OCI-LY3 (cell line): Measurements from ENCODE around the gene MTCL1.

ENCODE experiments used
- H2AFZ ChIP-seq: fragments of 200-600, 300-600 bp; shearing (Covaris generic); 2 replicates; pipeline ENCODE4 v1.6.0; 2014; ENCODE audit warnings: antibody characterized with exemption, low read depth, low read length
- H3K27ac ChIP-seq: fragments of 200-600, 300-600 bp; sonication (generic); 2 replicates; pipeline ENCODE4 v1.5.1; 2014; ENCODE audit warnings: mild to moderate bottlenecking, low read length, moderate library complexity, mixed read lengths
- H3K27me3 ChIP-seq: fragments of 200-600, 300-600 bp; sonication (generic); 2 replicates; pipeline ENCODE4 v1.6.1; 2014; ENCODE audit warnings: low read depth, low read length, mixed read lengths
- H3K36me3 ChIP-seq: fragments of 200-600, 300-600 bp; sonication (generic); replicated peaks from 2 replicates; pipeline ENCODE3; 2014; ENCODE audit warnings: low read depth, low read length, mixed read lengths
- H3K4me1 ChIP-seq: fragments of 300-600, 200-600 bp; sonication (generic); 2 replicates; pipeline ENCODE4 v1.6.1; 2014; ENCODE audit warnings: low read length, mixed read lengths
- H3K4me2 ChIP-seq: fragments of 200-600, 300-600 bp; sonication (generic); 2 replicates; pipeline ENCODE4 v1.6.1; 2014; ENCODE audit warnings: low read length, mixed read lengths
- H3K4me3 ChIP-seq: fragments of 300-600, 200-600 bp; sonication (generic); 2 replicates; pipeline ENCODE4 v1.5.1; 2014; ENCODE audit warnings: antibody characterized with exemption, mild to moderate bottlenecking, low read length, moderate library complexity
- H3K79me2 ChIP-seq: fragments of 300-600, 200-600 bp; shearing (Covaris generic); 2 replicates; pipeline ENCODE4 v1.6.1; 2014; ENCODE audit warnings: mild to moderate bottlenecking, low read length, mixed read lengths
- H3K9ac ChIP-seq: fragments of 300-600, 200-600 bp; shearing (Covaris generic); 2 replicates; pipeline ENCODE4 v1.6.0; 2014; ENCODE audit warnings: mild to moderate bottlenecking, low read length, moderate library complexity
- H3K9me3 ChIP-seq: fragments of 200-600, 300-600 bp; shearing (Covaris generic); 2 replicates; pipeline ENCODE4 v1.6.1; 2014; ENCODE audit warnings: low read length, mixed read lengths; ENCODE audit not compliant: insufficient read depth
- H4K20me1 ChIP-seq: fragments of 200-600, 300-600 bp; sonication (generic); 2 replicates; pipeline ENCODE4 v1.6.1; 2016; ENCODE audit warnings: low read length, mixed read lengths; ENCODE audit not compliant: insufficient read depth
- EZH2phosphoT487 ChIP-seq: fragments of 200-600 bp; shearing (Covaris generic); IDR thresholded peaks from 2 replicates; pipeline ENCODE4 v1.6.1; 2018; ENCODE audit warnings: antibody characterized with exemption, mixed run types, low read depth
- TF ChIP-seq, protein P1 (sequence below): fragments of 200-600, 300-600 bp; sonication (generic); IDR thresholded peaks from 2 replicates; pipeline ENCODE4 v1.5.1; 2014; ENCODE audit warnings: antibody characterized with exemption, low read length, low read depth

MTCL1 gene

DNA sequence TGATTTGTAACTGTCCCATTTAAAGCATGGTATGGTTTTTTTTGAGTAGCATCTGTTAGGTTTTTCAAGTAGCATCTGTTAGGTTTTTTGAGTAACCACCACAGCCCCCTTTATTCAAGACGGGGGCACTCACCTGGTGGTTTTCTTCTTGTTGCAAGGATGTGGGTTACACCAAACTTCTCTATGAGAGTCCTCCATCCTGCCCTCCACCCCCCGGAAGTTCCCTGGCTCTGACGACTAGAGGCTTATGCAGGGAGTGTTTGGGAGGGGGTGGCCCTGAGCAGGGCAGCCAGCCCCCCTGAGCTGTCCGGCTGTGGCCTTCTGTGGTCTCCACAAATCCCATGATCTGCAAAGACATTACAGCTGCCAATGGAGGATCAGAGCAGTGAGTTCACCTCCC, 39.3 kb downstream of the MTCL1 start:
- no peaks in the 10 kb centered on the region for H3K79me2 ChIP-seq
- H3K4me1 ChIP-seq = peaks cover 8% of the 10 kb centered on the region
- H4K20me1 ChIP-seq = no peaks in the 10 kb centered on the region
- H3K4me3 ChIP-seq = no peak overlapping the region
- TF ChIP-seq EZH2phosphoT487 = no peak
- TF ChIP-seq, protein P1, sequence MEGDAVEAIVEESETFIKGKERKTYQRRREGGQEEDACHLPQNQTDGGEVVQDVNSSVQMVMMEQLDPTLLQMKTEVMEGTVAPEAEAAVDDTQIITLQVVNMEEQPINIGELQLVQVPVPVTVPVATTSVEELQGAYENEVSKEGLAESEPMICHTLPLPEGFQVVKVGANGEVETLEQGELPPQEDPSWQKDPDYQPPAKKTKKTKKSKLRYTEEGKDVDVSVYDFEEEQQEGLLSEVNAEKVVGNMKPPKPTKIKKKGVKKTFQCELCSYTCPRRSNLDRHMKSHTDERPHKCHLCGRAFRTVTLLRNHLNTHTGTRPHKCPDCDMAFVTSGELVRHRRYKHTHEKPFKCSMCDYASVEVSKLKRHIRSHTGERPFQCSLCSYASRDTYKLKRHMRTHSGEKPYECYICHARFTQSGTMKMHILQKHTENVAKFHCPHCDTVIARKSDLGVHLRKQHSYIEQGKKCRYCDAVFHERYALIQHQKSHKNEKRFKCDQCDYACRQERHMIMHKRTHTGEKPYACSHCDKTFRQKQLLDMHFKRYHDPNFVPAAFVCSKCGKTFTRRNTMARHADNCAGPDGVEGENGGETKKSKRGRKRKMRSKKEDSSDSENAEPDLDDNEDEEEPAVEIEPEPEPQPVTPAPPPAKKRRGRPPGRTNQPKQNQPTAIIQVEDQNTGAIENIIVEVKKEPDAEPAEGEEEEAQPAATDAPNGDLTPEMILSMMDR = no peak
- no peak overlapping the region for H2AFZ ChIP-seq
- H3K36me3 ChIP-seq = peaks cover 45% of the 10 kb centered on the region
- H3K4me2 ChIP-seq = no peak overlapping the region
- peaks cover 13% of the 10 kb centered on the region for H3K9me3 ChIP-seq
- no peak overlapping the region for H3K9ac ChIP-seq
- H3K27ac ChIP-seq = no peak overlapping the region
- H3K27me3 ChIP-seq = no peaks in the 10 kb centered on the region

DNA sequence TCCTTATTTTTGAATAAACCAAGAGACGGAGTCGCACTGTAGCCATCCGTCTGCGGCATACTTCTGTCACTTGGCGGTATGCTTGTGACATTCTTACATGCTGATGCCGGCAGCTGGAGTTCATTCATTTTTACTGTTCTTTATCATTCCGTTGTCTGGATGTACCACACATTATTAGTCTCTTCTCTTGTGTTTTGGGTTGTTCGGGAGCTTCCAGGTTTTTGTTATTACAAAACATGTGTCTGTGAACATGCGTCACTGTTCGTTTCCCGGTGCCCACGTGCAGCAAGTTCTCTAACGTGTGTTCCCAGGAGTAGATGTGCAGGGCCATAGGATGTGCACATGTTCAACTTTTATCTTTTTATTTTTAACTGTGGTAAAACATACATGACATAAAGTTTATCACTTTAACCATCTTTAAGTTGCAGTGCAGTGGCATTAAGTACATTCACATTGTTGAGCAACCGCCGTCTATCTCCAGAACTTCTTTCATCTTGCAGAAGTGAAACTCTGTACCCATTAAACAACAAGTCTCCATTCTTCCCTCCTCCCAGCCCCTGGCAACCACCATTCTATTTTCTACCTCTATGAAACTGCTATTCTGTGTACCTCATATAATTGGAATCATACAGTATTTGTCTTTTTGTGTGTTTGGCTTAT, 40.1 kb downstream of the MTCL1 start:
- Histone ChIP-seq H3K4me3 (no peak overlapping the region), H3K9ac (no peak overlapping the region), H3K4me2 (no peak overlapping the region), H3K4me1 (peaks cover 8% of the 10 kb centered on the region), H3K79me2 (no peaks in the 10 kb centered on the region), H3K9me3 (peaks cover 13% of the 10 kb centered on the region), H3K27me3 (no peaks in the 10 kb centered on the region), H3K27ac (no peak overlapping the region), H3K36me3 (peaks cover 40% of the 10 kb centered on the region), H4K20me1 (no peaks in the 10 kb centered on the region), H2AFZ (no peak overlapping the region)
- TF ChIP-seq, protein P1 = no peak
- TF ChIP-seq EZH2phosphoT487 = no peak

DNA sequence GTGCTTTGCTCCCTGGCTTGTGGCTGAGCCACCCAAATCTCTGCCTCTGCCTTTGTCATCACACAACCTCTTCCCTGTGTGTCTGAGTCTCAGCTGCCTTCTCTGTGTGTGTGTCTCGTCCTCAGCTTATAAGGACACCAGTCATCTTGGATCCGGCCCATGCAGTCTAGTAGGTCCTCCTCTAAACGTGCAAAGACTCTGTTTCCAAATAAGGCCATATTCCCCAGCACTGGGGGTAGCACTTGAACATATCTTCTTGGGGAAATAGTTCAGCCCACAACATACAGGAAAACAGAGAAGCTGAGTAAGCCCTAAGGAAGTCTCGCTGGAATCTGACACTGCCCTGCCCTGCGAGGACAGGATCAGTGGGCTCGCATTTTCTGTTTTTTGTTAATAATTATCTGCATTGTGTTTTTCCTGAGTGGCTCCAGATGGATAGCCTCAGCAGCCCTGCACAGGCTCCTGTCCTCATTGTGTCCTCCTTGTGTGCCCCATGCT, 42.1 kb downstream of the MTCL1 start:
- no peak overlapping the region for H2AFZ ChIP-seq
- no peak overlapping the region for H3K9ac ChIP-seq
- H3K4me3 ChIP-seq = no peak overlapping the region
- no peak overlapping the region for H3K27ac ChIP-seq
- H3K27me3 ChIP-seq = no peaks in the 10 kb centered on the region
- H3K9me3 ChIP-seq = 0 out of 2 replicates have a peak, but pooled peaks cover 4% of the 10 kb centered on the region
- no peak overlapping the region for H3K4me2 ChIP-seq
- H3K36me3 ChIP-seq = peaks cover 24% of the 10 kb centered on the region
- no peaks in the 10 kb centered on the region for H3K79me2 ChIP-seq
- peaks cover 8% of the 10 kb centered on the region for H3K4me1 ChIP-seq
- no peak for TF ChIP-seq EZH2phosphoT487
- TF ChIP-seq, protein P1 = no peak
- H4K20me1 ChIP-seq = no peaks in the 10 kb centered on the region

DNA sequence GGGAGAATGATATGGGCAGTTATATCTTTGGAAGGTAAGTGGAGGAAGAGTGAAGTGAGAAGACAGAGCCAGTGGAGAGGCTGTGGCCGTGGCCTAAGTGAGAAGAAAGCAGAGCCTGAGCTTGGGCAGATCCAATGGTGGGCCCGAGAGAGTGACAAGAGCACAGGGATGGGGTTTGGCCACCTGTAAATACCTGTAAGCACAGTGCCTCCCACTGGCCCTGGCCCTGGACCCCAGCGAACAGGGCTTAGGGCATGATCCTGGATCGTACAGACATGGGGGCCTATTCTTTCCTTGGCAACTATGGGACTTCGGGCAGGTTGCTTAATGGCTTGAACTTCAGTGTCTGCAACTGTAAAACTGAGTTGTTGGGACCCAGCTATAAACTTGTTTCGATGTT, 44.1 kb downstream of the MTCL1 start:
- no peak overlapping the region for H2AFZ ChIP-seq
- H4K20me1 ChIP-seq = no peaks in the 10 kb centered on the region
- H3K9ac ChIP-seq = no peak overlapping the region
- H3K4me2 ChIP-seq = no peak overlapping the region
- TF ChIP-seq EZH2phosphoT487 = no peak
- TF ChIP-seq, protein P1 = no peak
- H3K4me3 ChIP-seq = no peak overlapping the region
- no peaks in the 10 kb centered on the region for H3K9me3 ChIP-seq
- H3K4me1 ChIP-seq = peaks cover 8% of the 10 kb centered on the region
- no peaks in the 10 kb centered on the region for H3K27me3 ChIP-seq
- H3K27ac ChIP-seq = no peak overlapping the region
- H3K79me2 ChIP-seq = no peaks in the 10 kb centered on the region
- peaks cover 10% of the 10 kb centered on the region for H3K36me3 ChIP-seq
